ENCODE measurements around the gene TNP2. TPM values are rescaled to one million over a fixed set of nuclear protein-coding genes. Genes with fewer than 3 reads are reported as not detected.
A peak's percentile ranks its signal among the peaks of the same experiment; 100 is the strongest.
"Not testable (repeated sequence)": the region's sequence is repeated elsewhere in the genome, so short reads cannot be mapped to it uniquely, and the experiment has no call there.

Gene TNP2
- total RNA-seq, 1 experiment from 2014 or later, result not detected

- Histone ChIP-seq H4K20me1 (ENCODE audit: insufficient read depth, low read depth, low read length) (no peaks in the 10 kb centered on the region), H3K4me2 (ENCODE audit: low read depth, low read length, poor library complexity, severe bottlenecking) (no peak overlapping the region), H3K9me3 (ENCODE audit: low read length) (no peaks in the 10 kb centered on the region), H3K4me3 (ENCODE audit: low read length) (no peak overlapping the region), H3K27me3 (ENCODE audit: low read length) (no peaks in the 10 kb centered on the region), H3K27ac (ENCODE audit: low read length) (no peak overlapping the region), H3K36me3 (ENCODE audit: insufficient read depth, low read length) (no peaks in the 10 kb centered on the region), H2AFZ (ENCODE audit: low read length) (no peak overlapping the region), H3K9me2 (replicated peaks; ENCODE audit: insufficient read depth, low read length) (no peaks in the 10 kb centered on the region), H3K79me2 (ENCODE audit: low read length) (no peaks in the 10 kb centered on the region), H3K9ac (ENCODE audit: low read length) (no peak overlapping the region), H3K4me1 (ENCODE audit: low read length) (peaks cover 13% of the 10 kb centered on the region)
- DNase-seq, result no peak
Measured at GRCh38 chr16:11303405-11304138, 34.4 kb upstream of the TNP2 start.

GRCh38 chr16:11302977-11303376, 33.9 kb upstream of the TNP2 start:
- H3K36me3 ChIP-seq (ENCODE audit: insufficient read depth, low read length), result no peaks in the 10 kb centered on the region
- H3K4me3 ChIP-seq (ENCODE audit: low read length), result no peak overlapping the region
- H3K9ac ChIP-seq (ENCODE audit: low read length), result no peak overlapping the region
- peaks cover 13% of the 10 kb centered on the region for H3K4me1 ChIP-seq (ENCODE audit: low read length)
- no peak for DNase-seq
- H3K9me2 ChIP-seq (replicated peaks; ENCODE audit: insufficient read depth, low read length), result no peaks in the 10 kb centered on the region
- H3K27me3 ChIP-seq (ENCODE audit: low read length), result no peaks in the 10 kb centered on the region
- no peak overlapping the region for H2AFZ ChIP-seq (ENCODE audit: low read length)
- no peaks in the 10 kb centered on the region for H3K9me3 ChIP-seq (ENCODE audit: low read length)
- no peaks in the 10 kb centered on the region for H4K20me1 ChIP-seq (ENCODE audit: insufficient read depth, low read depth, low read length)
- no peaks in the 10 kb centered on the region for H3K79me2 ChIP-seq (ENCODE audit: low read length)
- H3K27ac ChIP-seq (ENCODE audit: low read length), result no peak overlapping the region
- H3K4me2 ChIP-seq (ENCODE audit: low read depth, low read length, poor library complexity, severe bottlenecking), result no peak overlapping the region

- no peak overlapping the region for H3K9ac ChIP-seq (ENCODE audit: low read length)
- no peak overlapping the region for H3K4me2 ChIP-seq (ENCODE audit: low read depth, low read length, poor library complexity, severe bottlenecking)
- H2AFZ ChIP-seq (ENCODE audit: low read length), result no peak overlapping the region
- no peaks in the 10 kb centered on the region for H4K20me1 ChIP-seq (ENCODE audit: insufficient read depth, low read depth, low read length)
- peaks cover 22% of the 10 kb centered on the region for H3K4me1 ChIP-seq (ENCODE audit: low read length)
- H3K27me3 ChIP-seq (ENCODE audit: low read length), result no peaks in the 10 kb centered on the region
- no peaks in the 10 kb centered on the region for H3K9me3 ChIP-seq (ENCODE audit: low read length)
- no peak for DNase-seq
- H3K27ac ChIP-seq (ENCODE audit: low read length), result no peak overlapping the region
- H3K79me2 ChIP-seq (ENCODE audit: low read length), result no peaks in the 10 kb centered on the region
- no peaks in the 10 kb centered on the region for H3K9me2 ChIP-seq (replicated peaks; ENCODE audit: insufficient read depth, low read length)
- H3K4me3 ChIP-seq (ENCODE audit: low read length), result no peak overlapping the region
- no peaks in the 10 kb centered on the region for H3K36me3 ChIP-seq (ENCODE audit: insufficient read depth, low read length)
Measured at GRCh38 chr16:11301645-11302501, 32.7 kb upstream of the TNP2 start.

GRCh38 chr16:11300560-11300892, 31.4 kb upstream of the TNP2 start:
- Histone ChIP-seq H3K4me3 (ENCODE audit: low read length) (no peak overlapping the region), H3K36me3 (ENCODE audit: insufficient read depth, low read length) (no peaks in the 10 kb centered on the region), H3K27ac (ENCODE audit: low read length) (no peak overlapping the region), H3K4me2 (ENCODE audit: low read depth, low read length, poor library complexity, severe bottlenecking) (no peak overlapping the region), H2AFZ (ENCODE audit: low read length) (no peak overlapping the region), H3K4me1 (ENCODE audit: low read length) (peaks cover 30% of the 10 kb centered on the region), H3K79me2 (ENCODE audit: low read length) (no peaks in the 10 kb centered on the region), H4K20me1 (ENCODE audit: insufficient read depth, low read depth, low read length) (no peaks in the 10 kb centered on the region), H3K9me2 (replicated peaks; ENCODE audit: insufficient read depth, low read length) (no peaks in the 10 kb centered on the region), H3K9me3 (ENCODE audit: low read length) (no peaks in the 10 kb centered on the region), H3K27me3 (ENCODE audit: low read length) (no peaks in the 10 kb centered on the region), H3K9ac (ENCODE audit: low read length) (no peak overlapping the region)
- no peak for DNase-seq

GRCh38 chr16:11299865-11300559, 30.9 kb upstream of the TNP2 start:
- no peak overlapping the region for H3K9ac ChIP-seq (ENCODE audit: low read length)
- H3K27me3 ChIP-seq (ENCODE audit: low read length), result no peaks in the 10 kb centered on the region
- H3K9me3 ChIP-seq (ENCODE audit: low read length), result no peaks in the 10 kb centered on the region
- H2AFZ ChIP-seq (ENCODE audit: low read length), result no peak overlapping the region
- no peak for DNase-seq
- H3K9me2 ChIP-seq (replicated peaks; ENCODE audit: insufficient read depth, low read length), result no peaks in the 10 kb centered on the region
- H3K27ac ChIP-seq (ENCODE audit: low read length), result no peak overlapping the region
- H4K20me1 ChIP-seq (ENCODE audit: insufficient read depth, low read depth, low read length), result no peaks in the 10 kb centered on the region
- no peak overlapping the region for H3K4me3 ChIP-seq (ENCODE audit: low read length)
- no peak overlapping the region for H3K4me2 ChIP-seq (ENCODE audit: low read depth, low read length, poor library complexity, severe bottlenecking)
- peaks cover 30% of the 10 kb centered on the region for H3K4me1 ChIP-seq (ENCODE audit: low read length)
- no peaks in the 10 kb centered on the region for H3K79me2 ChIP-seq (ENCODE audit: low read length)
- H3K36me3 ChIP-seq (ENCODE audit: insufficient read depth, low read length), result no peaks in the 10 kb centered on the region

- H3K9me3 ChIP-seq (ENCODE audit: low read length); DNase-seq; H3K36me3 ChIP-seq (ENCODE audit: insufficient read depth, low read length); H3K9me2 ChIP-seq (replicated peaks; ENCODE audit: insufficient read depth, low read length); H2AFZ ChIP-seq (ENCODE audit: low read length); H3K4me3 ChIP-seq (ENCODE audit: low read length); H3K79me2 ChIP-seq (ENCODE audit: low read length); H3K9ac ChIP-seq (ENCODE audit: low read length); H3K27me3 ChIP-seq (ENCODE audit: low read length); H3K4me2 ChIP-seq (ENCODE audit: low read depth, low read length, poor library complexity, severe bottlenecking); H4K20me1 ChIP-seq (ENCODE audit: insufficient read depth, low read depth, low read length); H3K27ac ChIP-seq (ENCODE audit: low read length): not testable (repeated sequence)
- peaks cover 36% of the 10 kb centered on the region for H3K4me1 ChIP-seq (ENCODE audit: low read length)
Measured at GRCh38 chr16:11298950-11299547, 29.9 kb upstream of the TNP2 start.

GRCh38 chr16:11298143-11298900, 29.2 kb upstream of the TNP2 start:
- Histone ChIP-seq H3K9me2 (replicated peaks; ENCODE audit: insufficient read depth, low read length) (no peaks in the 10 kb centered on the region), H3K9me3 (ENCODE audit: low read length) (no peaks in the 10 kb centered on the region), H4K20me1 (ENCODE audit: insufficient read depth, low read depth, low read length) (no peaks in the 10 kb centered on the region), H3K27me3 (ENCODE audit: low read length) (no peaks in the 10 kb centered on the region), H3K4me1 (ENCODE audit: low read length) (peaks cover 42% of the 10 kb centered on the region), H2AFZ (ENCODE audit: low read length) (no peak overlapping the region), H3K4me2 (ENCODE audit: low read depth, low read length, poor library complexity, severe bottlenecking) (peak overlapping the region; percentile 56), H3K9ac (ENCODE audit: low read length) (no peak overlapping the region), H3K27ac (ENCODE audit: low read length) (peak overlapping the region; percentile 38), H3K36me3 (ENCODE audit: insufficient read depth, low read length) (no peaks in the 10 kb centered on the region), H3K4me3 (ENCODE audit: low read length) (no peak overlapping the region), H3K79me2 (ENCODE audit: low read length) (no peaks in the 10 kb centered on the region)
- DNase-seq, result no peak

Data from Karpas-422 (cell line).